Vagina (tissue), 2 donors: ENCODE data around the gene DPP3.

Source experiments
- CTCF ChIP-seq, 3 experiments: fragments of 450-650 bp in 2 of 3; fragments of 200-600 bp in 1 of 3; sonication (generic) in 1 of 3; IDR thresholded peaks; one replicate each; pipeline ENCODE4 v1.5.1; 2017 to 2019; ENCODE audit warnings: antibody characterized with exemption in 3 of 3, mild to moderate bottlenecking in 2 of 3, moderate library complexity in 2 of 3
- POLR2A ChIP-seq, 2 donors: fragments of 450-650 bp; IDR thresholded peaks; one replicate each; pipeline ENCODE4 v1.6.1; 2017; ENCODE audit warnings: antibody characterized with exemption in 2 of 2, mild to moderate bottlenecking in 2 of 2, moderate library complexity in 2 of 2
- POLR2AphosphoS5 ChIP-seq, 2 donors: sonication (generic); formaldehyde crosslinking; IDR thresholded peaks; one replicate each; pipeline ENCODE4 v1.9.0; 2017; ENCODE audit warnings: antibody characterized with exemption in 2 of 2, mild to moderate bottlenecking in 2 of 2, low read depth in 1 of 2; ENCODE audit not compliant: insufficient read depth in 1 of 2

GRCh38 chr11:66450560-66450959 is 29.7 kb upstream of the DPP3 start:
- TF ChIP-seq CTCF (IDR thresholded peaks at IDR 0.05), result no peak
- TF ChIP-seq POLR2AphosphoS5 (IDR thresholded peaks at IDR 0.05; ENCODE audit: insufficient read depth in 1 of 2, low read depth in 1 of 2), result no peak
- TF ChIP-seq POLR2A (IDR thresholded peaks at IDR 0.05), result no peak
